ENCODE results near the gene VPS35L. TPM values are rescaled to one million over a fixed set of nuclear protein-coding genes. Genes with fewer than 3 reads are reported as not detected.
A peak's percentile ranks its signal among the peaks of the same experiment; 100 is the strongest.
"Not testable (repeated sequence)": the region's sequence is repeated elsewhere in the genome, so short reads cannot be mapped to it uniquely, and the experiment has no call there.

The VPS35L gene
- total and polyA plus RNA-seq, 7 experiments from 2014 or later = 38.6 to 52.0 (median 46.6) TPM

- no peak overlapping the region for H3K27ac ChIP-seq (ENCODE audit: low read depth, low read length)
- H3K4me3 Mint-ChIP-seq = no peak overlapping the region
- peak overlapping the region in 1 of 9 donors; percentile 55 for H3K27ac Mint-ChIP-seq
- no peaks in the 10 kb centered on the region for H3K9me3 ChIP-seq (ENCODE audit: control insufficient read depth in 2 of 3, low read length in 3 of 3)
- ChIA-PET CTCF (no interaction called here), POLR2A (no interaction called here)
- no peaks in the 10 kb centered on the region for H3K4me1 Mint-ChIP-seq
- ATAC-seq (no peak), DNase-seq (no peak)
- H3K4me1 ChIP-seq (ENCODE audit: control insufficient read depth in 2 of 2, insufficient read depth in 2 of 2, low read length in 2 of 2) = no peaks in the 10 kb centered on the region
- no peaks in the 10 kb centered on the region for H3K27me3 ChIP-seq (ENCODE audit: control insufficient read depth in 2 of 2, insufficient read depth in 2 of 2, low read length in 2 of 2)
- no peak overlapping the region for H3K4me3 ChIP-seq (ENCODE audit: low read length)
- H3K36me3 Mint-ChIP-seq = peaks cover 14 to 67% (median 45%) of the 10 kb centered on the region in 5 donors
- peaks cover 0 to 3% (median 0%) of the 10 kb centered on the region in 11 donors for H3K9me3 Mint-ChIP-seq
- peaks cover 0 to 16% (median 0%) of the 10 kb centered on the region in 3 experiments for H3K36me3 ChIP-seq (ENCODE audit: control insufficient read depth in 2 of 3, insufficient read depth in 3 of 3, low read length in 3 of 3)
- intact Hi-C loops (cut with micrococcal nuclease) = no loop called here
- no peaks in the 10 kb centered on the region for H3K27me3 Mint-ChIP-seq
Measured at GRCh38 chr16:19659554-19659953, 104.1 kb downstream of the VPS35L start.

GRCh38 chr16:19660432-19660831 is 104.9 kb downstream of the VPS35L start:
- H3K9me3 Mint-ChIP-seq = peaks cover 0 to 5% (median 3%) of the 10 kb centered on the region in 11 donors
- no peaks in the 10 kb centered on the region for H3K4me1 Mint-ChIP-seq
- H3K27me3 Mint-ChIP-seq = no peaks in the 10 kb centered on the region
- ChIA-PET POLR2A (no interaction called here), CTCF (no interaction called here)
- peaks cover 13 to 66% (median 49%) of the 10 kb centered on the region in 5 donors for H3K36me3 Mint-ChIP-seq
- no peak overlapping the region for H3K4me3 Mint-ChIP-seq
- intact Hi-C loops (cut with micrococcal nuclease) = no loop called here
- Histone ChIP-seq H3K4me1 (ENCODE audit: control insufficient read depth in 2 of 2, insufficient read depth in 2 of 2, low read length in 2 of 2) (no peaks in the 10 kb centered on the region), H3K9me3 (ENCODE audit: control insufficient read depth in 2 of 3, low read length in 3 of 3) (no peaks in the 10 kb centered on the region), H3K4me3 (ENCODE audit: low read length) (no peak overlapping the region), H3K27me3 (ENCODE audit: control insufficient read depth in 2 of 2, insufficient read depth in 2 of 2, low read length in 2 of 2) (no peaks in the 10 kb centered on the region), H3K36me3 (ENCODE audit: control insufficient read depth in 2 of 3, insufficient read depth in 3 of 3, low read length in 3 of 3) (peaks cover 0 to 16% (median 0%) of the 10 kb centered on the region in 3 experiments), H3K27ac (ENCODE audit: low read depth, low read length) (no peak overlapping the region)
- ATAC-seq = no peak
- no peak overlapping the region for H3K27ac Mint-ChIP-seq
- no peak for DNase-seq

DNA sequence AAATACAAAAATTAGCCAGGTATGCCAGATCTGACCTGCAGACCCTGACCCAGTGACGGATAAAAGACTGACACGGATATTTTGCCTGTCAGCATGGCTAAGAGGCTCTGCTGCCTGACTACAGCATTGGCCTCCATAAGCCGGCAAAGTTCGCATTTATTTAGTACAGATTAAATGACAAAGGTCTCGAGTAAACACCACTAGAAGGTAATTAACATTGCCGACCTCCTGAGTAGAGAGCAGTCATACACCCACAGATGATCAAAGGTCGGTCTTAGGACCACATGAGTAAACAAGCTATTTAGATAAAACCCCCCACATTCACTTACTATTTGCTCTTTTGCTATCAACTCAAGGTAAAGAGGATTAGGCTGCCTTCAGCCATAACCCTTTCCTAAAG is 106.8 kb downstream of the VPS35L start:
- Histone ChIP-seq H3K27me3 (ENCODE audit: control insufficient read depth in 2 of 2, insufficient read depth in 2 of 2, low read length in 2 of 2) (no peaks in the 10 kb centered on the region), H3K27ac (ENCODE audit: low read depth, low read length) (no peak overlapping the region), H3K4me3 (ENCODE audit: low read length) (no peak overlapping the region), H3K4me1 (ENCODE audit: control insufficient read depth in 2 of 2, insufficient read depth in 2 of 2, low read length in 2 of 2) (no peaks in the 10 kb centered on the region), H3K9me3 (ENCODE audit: control insufficient read depth in 2 of 3, low read length in 3 of 3) (no peaks in the 10 kb centered on the region), H3K36me3 (ENCODE audit: control insufficient read depth in 2 of 3, insufficient read depth in 3 of 3, low read length in 3 of 3) (peaks cover 0 to 14% (median 0%) of the 10 kb centered on the region in 3 experiments)
- ATAC-seq (no peak), DNase-seq (no peak)
- Mint-ChIP-seq H3K36me3 (peaks cover 10 to 63% (median 44%) of the 10 kb centered on the region in 5 donors), H3K27me3 (no peaks in the 10 kb centered on the region), H3K4me3 (no peak overlapping the region), H3K9me3 (peaks cover 0 to 7% (median 4%) of the 10 kb centered on the region in 11 donors), H3K27ac (no peak overlapping the region), H3K4me1 (no peaks in the 10 kb centered on the region)
- POLR2A ChIA-PET = no interaction called here
- intact Hi-C loops (cut with micrococcal nuclease) = no loop called here
- CTCF ChIA-PET = interaction anchor here (0.6 kb wide), 1 partner anchor 16 kb away, joined by 3 read pairs; no protein-coding TSS in a partner anchor

DNA sequence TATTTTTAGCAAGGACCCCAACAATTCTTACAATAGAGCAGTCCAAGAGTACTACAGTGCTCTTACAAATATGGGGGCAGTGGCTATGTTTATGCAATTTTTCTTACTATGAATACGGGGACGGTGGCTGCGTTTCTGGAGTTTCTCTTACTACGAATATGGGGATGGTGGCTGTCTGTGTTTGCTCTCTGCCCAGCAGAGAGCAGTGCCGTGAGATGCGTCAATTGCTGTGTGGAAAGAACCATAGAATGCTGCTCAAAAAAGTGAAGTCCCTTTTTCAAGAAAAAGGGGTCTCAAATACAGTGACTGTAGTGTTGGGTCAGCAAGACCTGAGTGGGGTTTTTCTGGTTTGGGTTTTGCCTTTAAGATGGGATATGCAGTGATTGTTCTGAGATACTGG is 108.7 kb downstream of the VPS35L start:
- POLR2A ChIA-PET = interaction anchor here (0.7 kb wide), 1 partner anchor 10 kb away, joined by 4 read pairs; no protein-coding TSS in a partner anchor
- intact Hi-C loops (cut with micrococcal nuclease) = no loop called here
- no peaks in the 10 kb centered on the region for H3K4me1 ChIP-seq (ENCODE audit: control insufficient read depth in 2 of 2, insufficient read depth in 2 of 2, low read length in 2 of 2)
- Mint-ChIP-seq H3K36me3 (peaks cover 10 to 64% (median 45%) of the 10 kb centered on the region in 5 donors), H3K27ac (no peak overlapping the region), H3K9me3 (peaks cover 0 to 7% (median 4%) of the 10 kb centered on the region in 11 donors), H3K4me3 (no peak overlapping the region), H3K27me3 (no peaks in the 10 kb centered on the region), H3K4me1 (no peaks in the 10 kb centered on the region)
- no peaks in the 10 kb centered on the region for H3K27me3 ChIP-seq (ENCODE audit: control insufficient read depth in 2 of 2, insufficient read depth in 2 of 2, low read length in 2 of 2)
- DNase-seq (no peak), ATAC-seq (no peak)
- H3K36me3 ChIP-seq (ENCODE audit: control insufficient read depth in 2 of 3, insufficient read depth in 3 of 3, low read length in 3 of 3) = peaks cover 0 to 15% (median 0%) of the 10 kb centered on the region in 3 experiments
- no peak overlapping the region for H3K4me3 ChIP-seq (ENCODE audit: low read length)
- H3K27ac ChIP-seq (ENCODE audit: low read depth, low read length) = no peak overlapping the region
- CTCF ChIA-PET = no interaction called here
- no peaks in the 10 kb centered on the region for H3K9me3 ChIP-seq (ENCODE audit: control insufficient read depth in 2 of 3, low read length in 3 of 3)

GRCh38 chr16:19665313-19665712 is 109.8 kb downstream of the VPS35L start:
- H3K36me3 Mint-ChIP-seq = peaks cover 10 to 67% (median 47%) of the 10 kb centered on the region in 5 donors
- H3K4me1 ChIP-seq (ENCODE audit: control insufficient read depth in 2 of 2, insufficient read depth in 2 of 2, low read length in 2 of 2); H3K4me3 ChIP-seq (ENCODE audit: low read length); H3K9me3 ChIP-seq (ENCODE audit: control insufficient read depth in 2 of 3, low read length in 3 of 3); H3K27me3 ChIP-seq (ENCODE audit: control insufficient read depth in 2 of 2, insufficient read depth in 2 of 2, low read length in 2 of 2); H3K4me3 Mint-ChIP-seq; DNase-seq; H3K27me3 Mint-ChIP-seq; H3K9me3 Mint-ChIP-seq; intact Hi-C loops (cut with micrococcal nuclease); POLR2A ChIA-PET; ATAC-seq; H3K4me1 Mint-ChIP-seq; CTCF ChIA-PET; H3K27ac ChIP-seq (ENCODE audit: low read depth, low read length): not testable (repeated sequence)
- H3K36me3 ChIP-seq (ENCODE audit: control insufficient read depth in 2 of 3, insufficient read depth in 3 of 3, low read length in 3 of 3) = peaks cover 0 to 24% (median 0%) of the 10 kb centered on the region in 3 experiments
- peak overlapping the region in 1 of 9 donors; percentile 4 for H3K27ac Mint-ChIP-seq

GRCh38 chr16:19666477-19666876 is 111.0 kb downstream of the VPS35L start:
- ChIA-PET CTCF (no interaction called here), POLR2A (no interaction called here)
- H3K27ac Mint-ChIP-seq = peak overlapping the region in 2 of 9 donors; percentile 5 to 20
- H3K4me3 ChIP-seq (ENCODE audit: low read length) = no peak overlapping the region
- no peaks in the 10 kb centered on the region for H3K27me3 ChIP-seq (ENCODE audit: control insufficient read depth in 2 of 2, insufficient read depth in 2 of 2, low read length in 2 of 2)
- no peaks in the 10 kb centered on the region for H3K27me3 Mint-ChIP-seq
- DNase-seq (no peak), ATAC-seq (no peak)
- no peaks in the 10 kb centered on the region for H3K4me1 Mint-ChIP-seq
- H3K9me3 Mint-ChIP-seq = peaks cover 0 to 7% (median 4%) of the 10 kb centered on the region in 11 donors
- intact Hi-C loops (cut with micrococcal nuclease) = no loop called here
- H3K36me3 ChIP-seq (ENCODE audit: control insufficient read depth in 2 of 3, insufficient read depth in 3 of 3, low read length in 3 of 3) = peaks cover 0 to 26% (median 0%) of the 10 kb centered on the region in 3 experiments
- H3K4me3 Mint-ChIP-seq = no peak overlapping the region
- no peaks in the 10 kb centered on the region for H3K9me3 ChIP-seq (ENCODE audit: control insufficient read depth in 2 of 3, low read length in 3 of 3)
- no peak overlapping the region for H3K27ac ChIP-seq (ENCODE audit: low read depth, low read length)
- no peaks in the 10 kb centered on the region for H3K4me1 ChIP-seq (ENCODE audit: control insufficient read depth in 2 of 2, insufficient read depth in 2 of 2, low read length in 2 of 2)
- peaks cover 10 to 64% (median 44%) of the 10 kb centered on the region in 5 donors for H3K36me3 Mint-ChIP-seq

DNA sequence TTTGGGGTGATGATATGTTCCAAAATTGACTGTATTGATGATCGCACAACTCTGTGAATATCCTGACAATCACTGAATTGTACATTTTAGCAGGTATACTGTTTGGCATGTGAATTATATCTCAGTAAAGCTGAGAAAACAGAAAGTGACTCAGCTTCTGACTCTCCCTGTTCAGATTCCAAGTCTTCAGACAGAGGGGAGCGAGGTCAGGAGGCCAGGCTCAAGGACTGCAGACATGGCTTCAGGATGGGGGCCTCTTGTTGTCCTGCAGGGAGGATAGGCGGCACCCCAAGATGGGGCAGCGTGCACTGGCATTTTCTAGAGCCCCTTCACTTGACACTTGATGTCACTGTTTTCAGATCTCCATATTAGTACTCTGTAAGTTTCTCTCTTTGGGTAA is 116.9 kb downstream of the VPS35L start:
- intact Hi-C loops (cut with micrococcal nuclease) = no loop called here
- H3K27ac ChIP-seq (ENCODE audit: low read depth, low read length) = no peak overlapping the region
- ATAC-seq (no peak), DNase-seq (no peak)
- Mint-ChIP-seq H3K4me1 (peaks cover 0 to 2% (median 0%) of the 10 kb centered on the region in 7 donors), H3K27ac (peak overlapping the region in 3 of 9 donors; percentile 7 to 56 (median 28)), H3K9me3 (no peaks in the 10 kb centered on the region), H3K27me3 (no peaks in the 10 kb centered on the region), H3K4me3 (no peak overlapping the region), H3K36me3 (peaks cover 6 to 60% (median 35%) of the 10 kb centered on the region in 5 donors)
- H3K9me3 ChIP-seq (ENCODE audit: control insufficient read depth in 2 of 3, low read length in 3 of 3) = no peaks in the 10 kb centered on the region
- H3K36me3 ChIP-seq (ENCODE audit: control insufficient read depth in 2 of 3, insufficient read depth in 3 of 3, low read length in 3 of 3) = peaks cover 0 to 23% (median 0%) of the 10 kb centered on the region in 3 experiments
- H3K4me1 ChIP-seq (ENCODE audit: control insufficient read depth in 2 of 2, insufficient read depth in 2 of 2, low read length in 2 of 2) = no peaks in the 10 kb centered on the region
- H3K27me3 ChIP-seq (ENCODE audit: control insufficient read depth in 2 of 2, insufficient read depth in 2 of 2, low read length in 2 of 2) = no peaks in the 10 kb centered on the region
- ChIA-PET POLR2A (no interaction called here), CTCF (no interaction called here)
- H3K4me3 ChIP-seq (ENCODE audit: low read length) = no peak overlapping the region
